C4-2B (cell line): ENCODE data around the gene CTDSP1.

Source experiments
- H3K27ac ChIP-seq: fragments of 450-650 bp; 2 replicates; pipeline ENCODE4 v1.5.1; 2017
- ZFX ChIP-seq: fragments of 450-650 bp; IDR thresholded peaks from 2 replicates; pipeline ENCODE4 v1.6.1; 2017
- TF ChIP-seq, protein P1 (sequence below): fragments of 450-650 bp; conservative IDR thresholded peaks from 2 replicates; pipeline ENCODE4 v1.5.1; 2017; ENCODE audit warnings: mild to moderate bottlenecking

CTDSP1 gene

DNA sequence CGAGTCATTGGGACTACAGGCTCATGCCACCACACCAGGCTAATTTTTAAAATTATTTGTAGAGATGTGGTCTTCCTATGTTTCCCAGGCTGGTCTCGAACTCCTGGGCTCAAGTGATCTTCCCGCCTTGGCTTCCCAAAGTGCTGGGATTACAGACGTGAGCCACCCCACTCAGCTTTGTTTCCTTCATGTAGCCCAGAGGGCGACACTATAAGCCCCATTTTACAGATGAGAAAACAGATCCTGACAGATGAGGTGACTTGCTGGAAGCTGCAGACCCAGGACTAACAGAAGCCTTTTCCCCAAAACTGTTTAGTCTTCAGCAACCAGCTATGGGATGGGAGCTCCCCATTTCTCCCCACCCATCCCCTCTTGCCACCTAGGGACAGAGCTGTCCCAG, 7.2 kb upstream of the CTDSP1 start:
- TF ChIP-seq, protein P1, sequence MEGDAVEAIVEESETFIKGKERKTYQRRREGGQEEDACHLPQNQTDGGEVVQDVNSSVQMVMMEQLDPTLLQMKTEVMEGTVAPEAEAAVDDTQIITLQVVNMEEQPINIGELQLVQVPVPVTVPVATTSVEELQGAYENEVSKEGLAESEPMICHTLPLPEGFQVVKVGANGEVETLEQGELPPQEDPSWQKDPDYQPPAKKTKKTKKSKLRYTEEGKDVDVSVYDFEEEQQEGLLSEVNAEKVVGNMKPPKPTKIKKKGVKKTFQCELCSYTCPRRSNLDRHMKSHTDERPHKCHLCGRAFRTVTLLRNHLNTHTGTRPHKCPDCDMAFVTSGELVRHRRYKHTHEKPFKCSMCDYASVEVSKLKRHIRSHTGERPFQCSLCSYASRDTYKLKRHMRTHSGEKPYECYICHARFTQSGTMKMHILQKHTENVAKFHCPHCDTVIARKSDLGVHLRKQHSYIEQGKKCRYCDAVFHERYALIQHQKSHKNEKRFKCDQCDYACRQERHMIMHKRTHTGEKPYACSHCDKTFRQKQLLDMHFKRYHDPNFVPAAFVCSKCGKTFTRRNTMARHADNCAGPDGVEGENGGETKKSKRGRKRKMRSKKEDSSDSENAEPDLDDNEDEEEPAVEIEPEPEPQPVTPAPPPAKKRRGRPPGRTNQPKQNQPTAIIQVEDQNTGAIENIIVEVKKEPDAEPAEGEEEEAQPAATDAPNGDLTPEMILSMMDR = no peak
- TF ChIP-seq ZFX = no peak
- no peak overlapping the region for H3K27ac ChIP-seq

- no peak overlapping the region for H3K27ac ChIP-seq
- no peak for TF ChIP-seq ZFX
- TF ChIP-seq, protein P1 = no peak
Measured at GRCh38 chr2:218392891-218393462, 6.7 kb upstream of the CTDSP1 start.

DNA sequence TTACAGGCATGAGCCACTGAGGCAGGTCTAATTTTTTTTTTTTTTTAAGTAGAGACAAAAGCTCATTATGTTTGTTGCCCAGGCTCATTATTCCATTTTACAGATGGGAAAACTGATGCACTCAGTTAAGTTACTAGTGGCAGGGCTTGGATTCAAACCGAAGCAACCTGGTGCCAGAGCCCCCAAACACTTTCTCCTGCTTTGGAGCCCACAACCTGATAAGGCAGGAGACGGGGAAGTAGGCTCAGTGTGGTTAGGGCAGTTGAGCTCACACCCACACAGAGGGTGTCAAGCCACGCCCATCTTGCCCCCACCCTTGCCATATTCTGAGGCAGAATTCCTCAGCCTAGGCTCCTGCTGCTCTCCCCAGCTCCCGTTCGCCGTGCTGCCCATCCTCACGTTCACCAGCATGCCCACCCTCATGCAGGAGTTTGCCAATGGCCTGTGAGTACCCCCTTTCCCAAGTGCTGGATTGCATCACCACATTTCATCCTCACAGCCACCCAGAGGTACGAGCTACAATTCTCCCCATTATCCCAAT, 5.8 kb upstream of the CTDSP1 start:
- no peak overlapping the region for H3K27ac ChIP-seq
- TF ChIP-seq, protein P1 = no peak
- TF ChIP-seq ZFX = no peak

GRCh38 chr2:218394298-218395089, 5.2 kb upstream of the CTDSP1 start:
- no peak for TF ChIP-seq ZFX
- TF ChIP-seq, protein P1 = no peak
- H3K27ac ChIP-seq = peak overlapping the region; percentile 95

GRCh38 chr2:218395090-218395444, 4.6 kb upstream of the CTDSP1 start:
- H3K27ac ChIP-seq = peak overlapping the region; percentile 95
- TF ChIP-seq, protein P1 = no peak

DNA sequence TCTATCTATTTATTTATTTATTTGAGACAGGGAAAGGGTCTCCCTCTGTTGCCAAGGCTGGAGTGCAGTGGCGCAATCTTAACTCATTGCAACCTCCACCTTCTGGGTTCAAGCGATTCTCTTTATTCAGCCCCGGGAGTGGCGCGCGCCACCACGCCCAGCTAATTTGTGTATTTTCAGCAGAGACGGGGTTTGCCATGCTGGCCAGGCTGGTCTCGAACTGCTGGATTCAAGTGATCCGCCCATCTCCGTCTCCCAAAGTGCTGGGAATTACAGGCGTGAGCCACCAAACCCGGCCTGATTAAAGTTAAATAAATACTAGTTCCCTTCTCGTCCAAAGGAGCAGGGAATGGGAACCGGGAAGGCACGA, 4.2 kb upstream of the CTDSP1 start:
- TF ChIP-seq, protein P1 = no peak
- TF ChIP-seq ZFX = no peak
- H3K27ac ChIP-seq = peak overlapping the region; percentile 95
